Nephron (organoid): ENCODE results near the gene SLC16A12.

ENCODE experiments used
- H3K27ac Mint-ChIP-seq, 3 experiments: 2 replicates each; pipeline ENCODE4 v1.8.0; 2020; ENCODE audit warnings: mixed read lengths in 3 of 3, mild to moderate bottlenecking in 2 of 3, moderate library complexity in 1 of 3
- H3K27me3 Mint-ChIP-seq: 2 replicates; pipeline ENCODE4 v1.8.0; 2021; ENCODE audit warnings: low read depth, mild to moderate bottlenecking, moderate library complexity, mixed read lengths
- H3K36me3 Mint-ChIP-seq: 2 replicates; pipeline ENCODE4 v1.8.0; 2020; ENCODE audit warnings: low read depth, mixed read lengths
- H3K4me1 Mint-ChIP-seq: 2 replicates; pipeline ENCODE4 v1.8.0; 2020; ENCODE audit warnings: mixed read lengths
- H3K4me3 Mint-ChIP-seq, 3 experiments: 2 replicates each; pipeline ENCODE4 v1.8.0; 2020; ENCODE audit warnings: mild to moderate bottlenecking in 3 of 3, mixed read lengths in 3 of 3, moderate library complexity in 2 of 3
- H3K9me3 Mint-ChIP-seq: 2 replicates; pipeline ENCODE4 v1.8.0; 2020; ENCODE audit warnings: mixed read lengths
- CTCF ChIP-seq, 3 experiments: fragments of 200-600 bp; sonication (generic); IDR thresholded peaks; one replicate each; pipeline ENCODE4 v1.5.0; 2021; ENCODE audit warnings: antibody characterized with exemption in 3 of 3; ENCODE audit not compliant: unreplicated experiment in 3 of 3

The SLC16A12 gene

DNA sequence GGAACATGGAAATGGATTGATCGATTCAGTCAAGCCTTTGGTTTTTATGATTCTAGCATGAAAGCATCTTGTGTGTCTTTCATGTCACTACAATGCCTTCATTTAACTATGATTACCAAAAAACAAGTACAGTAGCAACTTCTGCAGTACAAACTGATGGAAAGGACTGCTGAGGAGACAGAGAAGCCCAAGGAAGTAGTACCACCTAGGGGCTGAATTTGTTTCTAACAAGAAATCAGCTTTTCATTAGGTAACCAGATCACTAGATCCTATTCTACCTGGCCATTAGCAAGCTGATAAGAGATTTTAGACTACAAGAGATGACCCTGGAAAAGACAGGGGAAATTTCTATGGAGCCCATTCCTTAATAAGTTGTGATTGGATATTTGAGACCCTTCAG lies 146.1 kb downstream of the SLC16A12 start:
- no peaks in the 10 kb centered on the region for H3K36me3 Mint-ChIP-seq
- peaks cover 23% of the 10 kb centered on the region for H3K4me1 Mint-ChIP-seq
- no peak overlapping the region for H3K27ac Mint-ChIP-seq
- H3K27me3 Mint-ChIP-seq: no peaks in the 10 kb centered on the region
- no peak overlapping the region for H3K4me3 Mint-ChIP-seq
- peak; percentile 46 to 53 (median 51) for TF ChIP-seq CTCF (IDR thresholded peaks at IDR 0.05; ENCODE audit: unreplicated experiment in 3 of 3)
- H3K9me3 Mint-ChIP-seq: no peaks in the 10 kb centered on the region

- peaks cover 23% of the 10 kb centered on the region for H3K4me1 Mint-ChIP-seq
- H3K27ac Mint-ChIP-seq: no peak overlapping the region
- no peaks in the 10 kb centered on the region for H3K27me3 Mint-ChIP-seq
- no peaks in the 10 kb centered on the region for H3K36me3 Mint-ChIP-seq
- no peak for TF ChIP-seq CTCF (IDR thresholded peaks at IDR 0.05; ENCODE audit: unreplicated experiment in 3 of 3)
- H3K4me3 Mint-ChIP-seq: no peak overlapping the region
- no peaks in the 10 kb centered on the region for H3K9me3 Mint-ChIP-seq
Observed at GRCh38 chr10:89388806-89389205, 146.6 kb downstream of the SLC16A12 start.

- no peaks in the 10 kb centered on the region for H3K36me3 Mint-ChIP-seq
- H3K27me3 Mint-ChIP-seq: no peaks in the 10 kb centered on the region
- no peak overlapping the region for H3K4me3 Mint-ChIP-seq
- no peaks in the 10 kb centered on the region for H3K9me3 Mint-ChIP-seq
- no peak overlapping the region for H3K27ac Mint-ChIP-seq
- H3K4me1 Mint-ChIP-seq: no peaks in the 10 kb centered on the region
- no peak for TF ChIP-seq CTCF (IDR thresholded peaks at IDR 0.05; ENCODE audit: unreplicated experiment in 3 of 3)
Observed at GRCh38 chr10:89384474-89385340, 150.7 kb downstream of the SLC16A12 start.

DNA sequence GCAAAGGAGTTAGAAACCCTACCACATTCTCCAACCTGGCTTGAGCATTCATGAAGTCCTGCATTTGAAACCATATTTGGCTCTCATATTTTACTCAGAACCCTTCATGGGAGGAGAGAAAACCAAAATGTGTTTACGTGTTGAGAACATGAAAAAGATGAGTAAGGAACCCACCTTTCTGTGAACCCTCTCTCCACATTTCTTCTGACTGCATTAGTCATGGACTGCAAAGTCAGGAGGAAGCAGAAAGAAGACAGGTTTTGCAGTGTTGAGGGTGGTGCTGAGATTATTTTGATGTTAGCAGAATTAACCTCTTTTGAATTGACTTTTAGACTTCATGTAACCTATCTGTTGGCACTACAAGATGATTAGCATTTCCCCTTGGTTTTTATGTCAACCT lies 152.6 kb downstream of the SLC16A12 start:
- H3K4me1 Mint-ChIP-seq: peaks cover 5% of the 10 kb centered on the region
- no peak for TF ChIP-seq CTCF (IDR thresholded peaks at IDR 0.05; ENCODE audit: unreplicated experiment in 3 of 3)
- no peak overlapping the region for H3K4me3 Mint-ChIP-seq
- H3K36me3 Mint-ChIP-seq: no peaks in the 10 kb centered on the region
- no peak overlapping the region for H3K27ac Mint-ChIP-seq
- H3K9me3 Mint-ChIP-seq: no peaks in the 10 kb centered on the region
- no peaks in the 10 kb centered on the region for H3K27me3 Mint-ChIP-seq
